HCEC 1CT (cell line): ENCODE data around the gene DIP2A.
"Not testable (repeated sequence)": the region's sequence is repeated elsewhere in the genome, so short reads cannot be mapped to it uniquely, and the experiment has no call there.

Source experiments
- DNase-seq: peaks from one replicate; pipeline ENCODE4 v3.0.0-alpha.2; 2017

The DIP2A gene

GRCh38 chr21:46425041-46425440, 33.6 kb upstream of the DIP2A start:
- no peak for DNase-seq

- DNase-seq = no peak
Observed at GRCh38 chr21:46425571-46425970, 33.1 kb upstream of the DIP2A start.

GRCh38 chr21:46426313-46427046, 32.2 kb upstream of the DIP2A start:
- DNase-seq = no peak

- no peak for DNase-seq
Observed at GRCh38 chr21:46427516-46427915, 31.2 kb upstream of the DIP2A start.

- no peak for DNase-seq
Observed at GRCh38 chr21:46428286-46428685, 30.4 kb upstream of the DIP2A start.

- no peak for DNase-seq
Observed at GRCh38 chr21:46428987-46429710, 29.5 kb upstream of the DIP2A start.

GRCh38 chr21:46429754-46430681, 28.7 kb upstream of the DIP2A start:
- DNase-seq = no peak

- DNase-seq = no peak
Observed at GRCh38 chr21:46431448-46431847, 27.2 kb upstream of the DIP2A start.

- no peak for DNase-seq
Observed at GRCh38 chr21:46431884-46432488, 26.7 kb upstream of the DIP2A start.

GRCh38 chr21:46433116-46433515, 25.6 kb upstream of the DIP2A start:
- DNase-seq = not testable (repeated sequence)

GRCh38 chr21:46434322-46434958, 24.3 kb upstream of the DIP2A start:
- no peak for DNase-seq

GRCh38 chr21:46435786-46436227, 22.9 kb upstream of the DIP2A start:
- no peak for DNase-seq

- no peak for DNase-seq
Observed at GRCh38 chr21:46436621-46437020, 22.1 kb upstream of the DIP2A start.

GRCh38 chr21:46437096-46437498, 21.6 kb upstream of the DIP2A start:
- no peak for DNase-seq

GRCh38 chr21:46437511-46437910, 21.2 kb upstream of the DIP2A start:
- DNase-seq = no peak

- no peak for DNase-seq
Observed at GRCh38 chr21:46438241-46438640, 20.4 kb upstream of the DIP2A start.

GRCh38 chr21:46439906-46440305, 18.8 kb upstream of the DIP2A start:
- DNase-seq = no peak

- DNase-seq = no peak
Observed at GRCh38 chr21:46441331-46441730, 17.4 kb upstream of the DIP2A start.

- DNase-seq = no peak
Observed at GRCh38 chr21:46441961-46442498, 16.7 kb upstream of the DIP2A start.

GRCh38 chr21:46442938-46443337, 15.8 kb upstream of the DIP2A start:
- no peak for DNase-seq

GRCh38 chr21:46443910-46444309, 14.8 kb upstream of the DIP2A start:
- no peak for DNase-seq

- no peak for DNase-seq
Observed at GRCh38 chr21:46448108-46448507, 10.6 kb upstream of the DIP2A start.
